DMS153 treated with DMSO at 0.1 percent for 48 hours (cell line): ENCODE results near the gene CTNNA1.
"Not testable (repeated sequence)": the region's sequence is repeated elsewhere in the genome, so short reads cannot be mapped to it uniquely, and the experiment has no call there.

Experiments used
- DNase-seq: peaks from one replicate; lab custom pipeline; 2025; ENCODE audit not compliant: unreplicated experiment; lab: John Stamatoyannopoulos, UW

Gene CTNNA1

DNA sequence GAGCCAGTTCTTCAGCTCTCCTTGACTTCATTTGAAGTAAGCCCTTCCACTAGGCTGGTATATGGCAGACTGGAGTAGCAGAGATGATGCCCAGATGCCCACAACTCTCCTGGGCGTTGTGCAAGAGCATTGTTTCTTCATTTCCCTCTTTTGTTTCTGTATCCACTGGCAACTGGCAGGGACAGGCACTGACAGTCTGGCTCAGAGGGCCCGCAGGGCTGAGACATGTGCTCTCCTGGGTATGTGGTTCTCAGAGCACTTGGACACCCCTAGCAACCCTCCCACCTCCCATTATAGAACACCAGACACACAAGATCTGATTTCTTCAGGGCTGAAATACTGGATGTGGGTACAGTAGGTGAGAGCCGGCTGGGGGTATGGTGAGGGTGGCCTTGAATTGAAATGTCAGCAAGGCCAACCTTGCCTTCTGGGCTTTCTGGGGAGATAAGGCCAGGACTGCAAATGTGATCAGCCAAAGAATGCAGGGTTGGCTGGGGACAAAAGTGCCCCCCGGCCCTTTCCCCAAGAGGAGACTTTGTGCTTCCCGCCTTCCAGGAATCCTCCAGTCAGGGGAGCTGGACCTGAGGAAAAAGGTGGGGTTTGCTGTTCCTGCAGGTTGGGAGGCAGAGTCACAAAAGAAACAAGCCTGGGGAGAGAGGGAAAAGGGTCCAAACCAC is 28.6 kb upstream of the CTNNA1 start:
- no peak for DNase-seq

- peak; percentile 71 for DNase-seq
Observed at GRCh38 chr5:138725153-138725817, 27.9 kb upstream of the CTNNA1 start.

DNA sequence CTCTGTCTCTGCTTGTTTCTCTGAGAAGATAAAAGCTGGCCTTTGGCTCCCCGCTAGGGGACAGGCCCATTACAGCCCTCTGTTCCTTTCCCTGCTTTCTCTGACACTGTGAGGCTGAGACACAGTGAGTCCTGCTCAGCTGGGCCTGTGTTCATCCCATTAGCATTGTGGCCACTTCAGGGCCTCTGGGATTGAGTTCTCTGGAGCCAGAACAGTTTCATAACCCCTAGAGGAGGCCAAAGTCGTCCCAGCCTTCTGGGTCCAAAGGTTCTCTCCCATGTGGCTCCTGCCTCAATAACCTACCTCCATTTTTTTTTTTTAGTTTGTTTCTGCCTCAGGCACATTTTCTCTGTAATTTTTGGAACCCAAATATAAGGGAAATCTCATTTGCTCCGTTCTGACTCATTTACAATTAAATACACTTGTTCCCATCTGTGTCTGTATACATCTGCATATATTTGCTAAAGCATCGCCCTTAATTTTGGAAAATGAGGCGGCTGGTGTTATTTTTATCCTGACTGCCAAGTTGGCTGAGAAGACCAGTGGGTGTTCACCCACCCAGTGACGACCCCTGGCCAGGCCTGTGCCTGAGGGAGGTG is 27.3 kb upstream of the CTNNA1 start:
- DNase-seq = no peak

DNA sequence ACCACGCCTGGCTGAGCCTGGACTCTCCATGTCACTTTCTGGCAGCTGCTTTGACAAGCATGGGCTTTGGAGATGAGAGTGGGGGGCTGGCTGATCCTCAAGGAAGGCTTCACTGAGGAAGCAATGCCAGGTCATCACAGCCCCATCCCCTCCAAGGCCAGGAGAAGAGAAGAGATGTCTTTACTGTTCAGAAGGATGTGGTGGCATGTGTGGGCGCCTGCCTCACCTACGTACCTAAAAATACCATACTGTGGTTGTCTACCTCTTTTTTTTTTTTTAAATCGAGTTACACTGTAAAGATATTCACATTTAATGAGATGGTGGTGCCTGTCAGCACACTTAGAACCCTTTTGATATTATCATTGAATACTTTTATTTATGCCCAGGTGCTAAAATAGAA is 26.4 kb upstream of the CTNNA1 start:
- DNase-seq = no peak

GRCh38 chr5:138730496-138730895 is 22.7 kb upstream of the CTNNA1 start:
- not testable (repeated sequence) for DNase-seq

DNA sequence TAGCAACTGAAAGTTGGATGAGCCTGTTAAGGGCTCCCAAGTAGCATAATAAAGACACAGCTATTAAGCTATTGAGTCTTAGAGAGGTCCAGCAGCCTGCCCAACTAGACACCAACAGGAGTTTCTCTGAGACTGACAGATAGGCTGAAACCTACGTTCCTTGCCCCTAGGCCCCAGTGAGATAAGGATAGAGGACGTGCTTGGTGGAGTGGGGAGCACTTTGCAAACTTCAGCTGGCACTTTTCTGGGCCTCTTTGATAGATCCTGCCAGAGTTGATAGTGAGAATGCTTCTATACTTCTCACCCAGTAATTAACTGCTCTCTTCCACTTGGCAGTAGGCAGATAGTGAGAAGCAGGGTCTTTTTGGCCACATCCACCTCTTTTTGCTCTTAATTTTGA is 20.8 kb upstream of the CTNNA1 start:
- DNase-seq = no peak

GRCh38 chr5:138732933-138733332 is 20.3 kb upstream of the CTNNA1 start:
- no peak for DNase-seq

DNA sequence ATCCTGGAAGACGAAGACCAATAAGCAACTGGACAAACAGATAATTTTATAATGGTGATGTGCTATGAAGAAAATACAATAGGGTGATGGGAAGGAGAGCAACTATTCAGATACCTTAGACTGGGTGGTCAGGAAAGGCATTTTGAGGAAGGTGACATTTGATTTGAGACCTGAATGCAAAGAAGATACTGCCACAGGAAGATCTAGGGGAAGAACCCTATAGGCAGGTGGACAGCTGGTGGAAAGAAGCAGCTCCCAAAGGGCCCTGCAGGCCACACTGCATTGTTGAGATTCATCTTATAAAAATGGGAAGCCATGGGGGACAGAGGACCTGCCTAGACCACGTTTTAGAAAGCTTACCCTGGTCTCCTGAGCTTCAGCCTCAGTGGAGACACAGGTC is 19.7 kb upstream of the CTNNA1 start:
- no peak for DNase-seq

DNA sequence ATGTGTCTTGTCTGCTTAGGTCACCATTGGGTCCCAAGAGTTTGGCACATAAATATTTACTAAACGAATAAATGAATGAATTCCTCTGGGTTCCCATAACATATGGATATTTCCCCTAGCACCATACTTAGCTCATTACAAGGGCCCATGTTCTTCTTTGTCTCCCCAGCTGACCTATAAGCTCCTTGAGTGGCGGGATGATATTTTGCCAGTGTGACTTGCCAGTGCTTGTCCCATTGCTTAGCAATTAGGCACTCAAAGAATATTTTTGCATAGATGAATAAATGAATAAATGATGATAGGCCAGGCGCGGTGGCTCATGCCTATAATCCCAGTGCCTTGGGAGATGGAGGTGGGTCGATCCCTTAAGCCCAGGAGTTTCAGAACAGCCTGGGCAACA is 16.9 kb upstream of the CTNNA1 start:
- no peak for DNase-seq

DNA sequence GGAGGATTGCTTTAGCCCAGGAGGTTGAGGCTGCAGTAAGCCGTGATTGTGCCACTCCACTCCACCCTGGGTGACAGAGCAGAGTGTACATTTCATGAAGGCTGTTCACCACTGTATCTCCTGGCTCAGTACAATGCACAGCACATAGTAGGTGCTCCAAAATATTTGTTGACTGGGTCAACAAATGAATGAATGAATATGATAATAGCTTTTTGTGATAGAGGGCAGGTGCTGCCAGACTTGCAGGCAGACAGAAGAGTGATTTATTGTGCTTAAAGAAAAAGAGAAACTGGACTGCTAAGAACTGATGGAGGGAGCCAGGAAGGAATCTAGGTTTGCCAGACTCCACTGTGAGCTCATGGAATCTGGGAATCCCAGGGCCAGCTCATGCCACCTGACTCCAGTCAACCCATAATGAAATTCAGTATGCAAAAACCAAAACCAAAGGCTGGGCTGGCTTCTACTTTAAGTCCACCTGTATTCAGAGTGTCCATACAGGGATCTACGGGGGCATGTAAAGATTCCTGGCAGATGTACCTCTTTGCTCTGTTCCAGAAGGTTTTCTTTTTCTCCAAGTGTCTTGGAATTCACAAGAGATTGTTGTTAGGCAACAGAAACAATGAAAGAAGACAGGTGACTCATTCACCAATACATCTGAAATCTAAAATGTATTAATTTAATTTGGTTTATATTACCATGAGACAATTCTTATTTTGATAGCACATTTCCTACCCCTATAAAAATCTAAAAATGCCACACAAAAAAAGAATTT is 15.5 kb upstream of the CTNNA1 start:
- DNase-seq = no peak

DNA sequence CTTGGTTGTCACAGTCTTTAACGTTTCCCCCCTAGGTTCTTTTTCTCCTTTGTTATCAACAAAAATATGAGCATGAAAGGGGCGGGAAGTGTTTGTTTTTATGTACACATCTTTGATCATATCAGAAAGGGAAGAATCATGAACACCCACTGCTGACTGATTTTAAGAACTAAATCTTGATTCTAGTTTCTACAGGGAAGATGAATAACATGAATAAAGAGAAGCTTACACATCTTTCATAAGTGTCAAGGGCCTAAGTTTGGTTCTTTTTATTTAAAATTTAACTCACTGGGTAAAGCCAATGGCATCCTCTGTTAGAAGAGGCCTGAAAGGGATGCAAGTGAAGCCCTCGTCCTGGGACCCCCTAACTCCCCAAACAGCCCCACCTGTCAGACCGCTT is 14.8 kb upstream of the CTNNA1 start:
- no peak for DNase-seq

- DNase-seq = no peak
Observed at GRCh38 chr5:138739938-138740337, 13.3 kb upstream of the CTNNA1 start.

DNA sequence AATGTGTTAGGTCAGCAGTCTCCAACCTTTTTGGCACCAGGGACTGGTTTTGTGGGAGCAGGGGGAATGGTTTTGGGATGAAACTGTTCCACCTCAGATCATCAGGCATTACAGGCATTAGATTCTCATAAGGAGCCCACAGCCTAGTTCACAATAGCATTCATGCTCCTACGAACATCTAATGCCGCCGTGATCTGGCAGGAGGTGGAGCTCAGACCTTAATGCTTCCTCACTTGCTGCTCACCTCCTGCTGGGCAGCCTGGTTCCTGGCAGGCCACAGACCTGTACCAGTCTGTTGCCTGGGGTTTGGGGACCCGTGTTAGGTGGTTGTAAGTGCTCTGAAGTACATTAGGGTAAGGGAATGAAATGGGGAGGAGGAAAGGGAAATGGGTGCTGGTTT is 9.7 kb upstream of the CTNNA1 start:
- DNase-seq = no peak

GRCh38 chr5:138745268-138745667 is 8.0 kb upstream of the CTNNA1 start:
- no peak for DNase-seq

GRCh38 chr5:138748630-138749081 is 4.6 kb upstream of the CTNNA1 start:
- no peak for DNase-seq

DNA sequence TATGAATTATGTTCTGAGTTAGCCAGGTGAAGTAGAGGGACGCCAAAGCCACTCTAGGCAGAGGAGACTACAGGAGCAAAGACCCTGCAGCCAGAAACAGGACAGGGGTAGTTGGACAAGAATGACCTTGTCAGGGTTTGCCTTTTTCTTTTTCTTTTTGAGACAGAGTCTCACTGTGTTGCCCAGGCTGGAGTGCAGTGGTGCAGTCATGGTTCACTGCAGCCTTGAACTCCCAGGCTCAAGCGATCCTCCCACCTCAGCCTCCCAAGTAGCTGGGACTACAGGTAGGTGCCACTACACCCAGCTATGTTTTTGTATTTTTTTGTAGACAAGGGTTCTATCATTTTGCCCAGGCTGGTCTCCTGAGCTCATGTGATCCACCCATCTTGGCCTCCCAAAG is 1.9 kb upstream of the CTNNA1 start:
- DNase-seq = not testable (repeated sequence)

DNA sequence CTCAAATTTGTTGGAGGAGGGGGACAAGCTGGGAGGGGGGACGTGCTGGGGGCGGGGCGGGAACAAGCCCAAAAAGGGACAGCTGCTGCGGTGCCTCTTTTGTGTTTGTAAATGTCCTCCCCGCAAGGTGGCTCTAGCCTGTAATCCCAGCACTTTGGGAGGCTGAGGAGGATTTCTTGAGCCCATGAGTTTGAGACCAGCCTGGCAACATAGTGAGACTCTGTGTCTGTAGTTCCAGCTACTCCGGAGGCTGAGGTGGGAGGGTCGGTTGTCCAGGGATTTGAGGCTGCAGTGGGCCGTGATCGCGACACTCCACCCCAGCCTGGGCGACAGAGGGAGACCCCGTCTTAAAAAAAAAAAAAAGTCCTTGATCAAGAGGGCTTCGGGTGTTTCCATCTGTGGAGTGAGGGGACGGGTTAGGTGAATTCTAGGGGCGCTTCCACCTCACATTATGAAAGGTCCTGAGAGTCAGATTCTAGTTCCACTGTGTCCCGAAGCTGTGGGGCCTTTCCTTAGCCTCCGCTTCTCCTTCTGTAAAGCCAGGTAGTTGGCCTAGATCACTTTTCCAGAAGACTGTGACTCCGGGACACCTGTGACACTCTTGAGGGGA is 779 bp upstream of the CTNNA1 start:
- DNase-seq = no peak

DNA sequence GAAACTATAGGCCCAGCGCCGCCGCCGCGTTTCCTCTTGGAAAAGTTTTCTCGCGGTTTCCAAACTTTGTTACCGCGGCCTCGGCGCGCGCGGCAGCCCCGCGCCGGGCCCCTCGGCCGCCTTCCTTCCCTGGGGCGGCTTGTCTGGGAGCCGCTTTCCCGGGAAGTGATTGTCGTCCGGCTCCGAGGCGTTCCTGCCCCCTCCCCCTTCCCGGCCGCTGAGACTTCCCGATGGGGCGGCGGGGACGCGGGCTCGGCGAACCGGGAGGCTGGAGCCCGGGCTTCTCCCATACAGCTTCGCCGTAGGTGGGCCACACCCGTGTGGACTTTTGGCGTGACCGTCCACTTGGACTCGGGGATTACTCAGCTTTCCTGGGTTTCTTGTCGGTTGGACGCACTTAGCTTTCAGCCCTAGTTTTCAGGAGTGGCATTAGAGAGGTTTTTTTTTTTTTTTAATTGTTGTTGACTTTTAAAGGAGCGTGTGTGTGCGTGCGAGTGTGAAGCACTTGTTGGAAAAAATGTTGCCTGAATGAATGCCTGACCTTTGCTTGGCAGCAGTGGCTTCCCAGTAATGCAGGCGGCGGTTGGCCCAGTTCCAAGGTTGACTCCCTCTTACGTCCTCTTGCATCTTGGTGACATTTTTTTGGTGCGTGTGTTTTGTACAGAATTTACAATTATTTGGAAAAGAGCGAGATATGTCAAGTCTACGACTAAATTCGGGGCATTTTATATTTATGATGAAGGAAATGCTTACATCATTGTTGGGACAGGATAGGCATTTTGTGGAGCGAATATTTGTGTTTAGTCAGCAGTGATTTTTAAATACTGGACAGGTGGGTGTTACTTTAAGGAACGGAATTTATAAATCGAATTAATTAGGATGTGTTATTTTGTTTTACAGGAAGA is 821 bp downstream of the CTNNA1 start:
- peak; percentile 4 for DNase-seq

DNA sequence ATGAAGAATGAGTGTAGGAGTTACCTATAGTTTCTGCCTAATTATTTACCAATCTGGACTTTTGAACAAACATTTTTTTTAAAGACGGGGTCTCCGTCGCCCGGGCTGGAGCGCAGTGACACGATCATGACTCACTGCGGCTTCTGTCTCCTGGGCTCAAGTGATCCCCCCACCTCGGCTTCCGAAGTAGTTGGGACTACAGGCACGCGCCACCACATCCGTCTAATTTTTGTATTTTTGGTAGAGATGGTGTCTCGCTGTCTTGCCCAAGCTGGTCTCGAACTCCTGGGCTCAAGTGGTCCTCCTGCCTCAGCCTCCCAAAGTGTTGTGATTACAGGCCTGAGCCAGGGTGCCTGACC is 1.5 kb downstream of the CTNNA1 start:
- no peak for DNase-seq

GRCh38 chr5:138755084-138755748 is 2.0 kb downstream of the CTNNA1 start:
- DNase-seq = no peak
